H1 (cell line): Measurements from ENCODE around the gene TMEM178B. TPM values are rescaled to one million over a fixed set of nuclear protein-coding genes. Genes with fewer than 3 reads are reported as not detected.

Source experiments
- CBX5 ChIP-seq: fragments of 300-800, 300-1000 bp; sonication (generic); IDR thresholded peaks from 2 replicates; pipeline ENCODE4 v1.7.1; 2016; ENCODE audit warnings: antibody characterized with exemption, low read length, low read depth
- SIN3A ChIP-seq, 2 experiments: IDR thresholded peaks in 1 of 2; conservative IDR thresholded peaks in 1 of 2; 2 replicates each; pipeline ENCODE4 v1.6.1; 2011 to 2012; ENCODE audit warnings: low read length in 2 of 2, improper control_type of control experiment in 1 of 2, low read depth in 1 of 2, mild to moderate bottlenecking in 1 of 2
- polyA plus RNA-seq, 7 experiments: library from polyadenylated mRNA; depleted of rRNA in 3 of 7; stranded (reverse) in 5 of 7; unstranded in 2 of 7; fragments of >200 nt in 5 of 7; fragments of 200-250 nt in 2 of 7; gene quantifications; 1 replicate in 5 of 7; 2 replicates in 1 of 7; 4 replicates in 1 of 7; pipeline versions ENCODE4 v1.2.1 to v1.2.3, GENCODE V29; 2011 to 2013; ENCODE audit warnings: missing spikeins in 2 of 7, mixed read lengths in 2 of 7
- total RNA-seq: library from RNA; stranded (reverse); fragmentation: NEBNext Ultra II Directional; extraction: Animal tissue kit (Norgen Biotek cat#: 25700); gene quantifications from 2 replicates; pipeline ENCODE4 v1.2.1, GENCODE V29; 2021
- TF ChIP-seq, protein P1 (sequence below): fragments of 300-600 bp; sonication (generic); IDR thresholded peaks from 2 replicates; pipeline ENCODE4 v1.7.1; 2012; ENCODE audit warnings: low read length, moderate library complexity, mild to moderate bottlenecking, inconsistent platforms; ENCODE audit not compliant: insufficient replicate concordance

Gene TMEM178B
- total and polyA plus RNA-seq, 2 of the 8 experiments (the other 6 are each of a cell fraction or from before 2014, with no cell fraction given): 5.3 to 18.1 TPM

DNA sequence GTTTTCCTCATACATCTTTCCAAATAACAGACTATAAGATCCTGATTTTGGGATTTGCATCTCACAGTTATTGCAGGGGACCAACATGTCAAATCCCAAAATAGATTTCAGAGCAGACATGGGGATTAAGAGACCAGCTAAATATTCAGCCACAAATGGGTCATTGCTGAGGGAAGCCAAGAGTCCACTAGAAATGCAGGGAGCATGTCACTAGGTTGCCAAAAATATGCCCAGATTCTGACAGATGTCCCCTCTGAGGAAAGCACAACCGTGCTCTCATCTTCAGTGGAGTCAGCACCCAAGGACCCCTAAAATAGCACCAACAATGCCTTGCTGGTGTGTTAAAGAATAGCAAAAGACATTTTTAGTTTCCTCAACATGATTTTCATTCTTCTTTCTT lies 421.2 kb downstream of the TMEM178B start (continued):
- TF ChIP-seq, protein P1, sequence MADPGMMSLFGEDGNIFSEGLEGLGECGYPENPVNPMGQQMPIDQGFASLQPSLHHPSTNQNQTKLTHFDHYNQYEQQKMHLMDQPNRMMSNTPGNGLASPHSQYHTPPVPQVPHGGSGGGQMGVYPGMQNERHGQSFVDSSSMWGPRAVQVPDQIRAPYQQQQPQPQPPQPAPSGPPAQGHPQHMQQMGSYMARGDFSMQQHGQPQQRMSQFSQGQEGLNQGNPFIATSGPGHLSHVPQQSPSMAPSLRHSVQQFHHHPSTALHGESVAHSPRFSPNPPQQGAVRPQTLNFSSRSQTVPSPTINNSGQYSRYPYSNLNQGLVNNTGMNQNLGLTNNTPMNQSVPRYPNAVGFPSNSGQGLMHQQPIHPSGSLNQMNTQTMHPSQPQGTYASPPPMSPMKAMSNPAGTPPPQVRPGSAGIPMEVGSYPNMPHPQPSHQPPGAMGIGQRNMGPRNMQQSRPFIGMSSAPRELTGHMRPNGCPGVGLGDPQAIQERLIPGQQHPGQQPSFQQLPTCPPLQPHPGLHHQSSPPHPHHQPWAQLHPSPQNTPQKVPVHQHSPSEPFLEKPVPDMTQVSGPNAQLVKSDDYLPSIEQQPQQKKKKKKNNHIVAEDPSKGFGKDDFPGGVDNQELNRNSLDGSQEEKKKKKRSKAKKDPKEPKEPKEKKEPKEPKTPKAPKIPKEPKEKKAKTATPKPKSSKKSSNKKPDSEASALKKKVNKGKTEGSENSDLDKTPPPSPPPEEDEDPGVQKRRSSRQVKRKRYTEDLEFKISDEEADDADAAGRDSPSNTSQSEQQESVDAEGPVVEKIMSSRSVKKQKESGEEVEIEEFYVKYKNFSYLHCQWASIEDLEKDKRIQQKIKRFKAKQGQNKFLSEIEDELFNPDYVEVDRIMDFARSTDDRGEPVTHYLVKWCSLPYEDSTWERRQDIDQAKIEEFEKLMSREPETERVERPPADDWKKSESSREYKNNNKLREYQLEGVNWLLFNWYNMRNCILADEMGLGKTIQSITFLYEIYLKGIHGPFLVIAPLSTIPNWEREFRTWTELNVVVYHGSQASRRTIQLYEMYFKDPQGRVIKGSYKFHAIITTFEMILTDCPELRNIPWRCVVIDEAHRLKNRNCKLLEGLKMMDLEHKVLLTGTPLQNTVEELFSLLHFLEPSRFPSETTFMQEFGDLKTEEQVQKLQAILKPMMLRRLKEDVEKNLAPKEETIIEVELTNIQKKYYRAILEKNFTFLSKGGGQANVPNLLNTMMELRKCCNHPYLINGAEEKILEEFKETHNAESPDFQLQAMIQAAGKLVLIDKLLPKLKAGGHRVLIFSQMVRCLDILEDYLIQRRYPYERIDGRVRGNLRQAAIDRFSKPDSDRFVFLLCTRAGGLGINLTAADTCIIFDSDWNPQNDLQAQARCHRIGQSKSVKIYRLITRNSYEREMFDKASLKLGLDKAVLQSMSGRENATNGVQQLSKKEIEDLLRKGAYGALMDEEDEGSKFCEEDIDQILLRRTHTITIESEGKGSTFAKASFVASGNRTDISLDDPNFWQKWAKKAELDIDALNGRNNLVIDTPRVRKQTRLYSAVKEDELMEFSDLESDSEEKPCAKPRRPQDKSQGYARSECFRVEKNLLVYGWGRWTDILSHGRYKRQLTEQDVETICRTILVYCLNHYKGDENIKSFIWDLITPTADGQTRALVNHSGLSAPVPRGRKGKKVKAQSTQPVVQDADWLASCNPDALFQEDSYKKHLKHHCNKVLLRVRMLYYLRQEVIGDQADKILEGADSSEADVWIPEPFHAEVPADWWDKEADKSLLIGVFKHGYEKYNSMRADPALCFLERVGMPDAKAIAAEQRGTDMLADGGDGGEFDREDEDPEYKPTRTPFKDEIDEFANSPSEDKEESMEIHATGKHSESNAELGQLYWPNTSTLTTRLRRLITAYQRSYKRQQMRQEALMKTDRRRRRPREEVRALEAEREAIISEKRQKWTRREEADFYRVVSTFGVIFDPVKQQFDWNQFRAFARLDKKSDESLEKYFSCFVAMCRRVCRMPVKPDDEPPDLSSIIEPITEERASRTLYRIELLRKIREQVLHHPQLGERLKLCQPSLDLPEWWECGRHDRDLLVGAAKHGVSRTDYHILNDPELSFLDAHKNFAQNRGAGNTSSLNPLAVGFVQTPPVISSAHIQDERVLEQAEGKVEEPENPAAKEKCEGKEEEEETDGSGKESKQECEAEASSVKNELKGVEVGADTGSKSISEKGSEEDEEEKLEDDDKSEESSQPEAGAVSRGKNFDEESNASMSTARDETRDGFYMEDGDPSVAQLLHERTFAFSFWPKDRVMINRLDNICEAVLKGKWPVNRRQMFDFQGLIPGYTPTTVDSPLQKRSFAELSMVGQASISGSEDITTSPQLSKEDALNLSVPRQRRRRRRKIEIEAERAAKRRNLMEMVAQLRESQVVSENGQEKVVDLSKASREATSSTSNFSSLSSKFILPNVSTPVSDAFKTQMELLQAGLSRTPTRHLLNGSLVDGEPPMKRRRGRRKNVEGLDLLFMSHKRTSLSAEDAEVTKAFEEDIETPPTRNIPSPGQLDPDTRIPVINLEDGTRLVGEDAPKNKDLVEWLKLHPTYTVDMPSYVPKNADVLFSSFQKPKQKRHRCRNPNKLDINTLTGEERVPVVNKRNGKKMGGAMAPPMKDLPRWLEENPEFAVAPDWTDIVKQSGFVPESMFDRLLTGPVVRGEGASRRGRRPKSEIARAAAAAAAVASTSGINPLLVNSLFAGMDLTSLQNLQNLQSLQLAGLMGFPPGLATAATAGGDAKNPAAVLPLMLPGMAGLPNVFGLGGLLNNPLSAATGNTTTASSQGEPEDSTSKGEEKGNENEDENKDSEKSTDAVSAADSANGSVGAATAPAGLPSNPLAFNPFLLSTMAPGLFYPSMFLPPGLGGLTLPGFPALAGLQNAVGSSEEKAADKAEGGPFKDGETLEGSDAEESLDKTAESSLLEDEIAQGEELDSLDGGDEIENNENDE: no peak
- no peak for TF ChIP-seq SIN3A (conservative IDR thresholded peaks at IDR 0.05 in 1 of 2, IDR thresholded peaks at IDR 0.05 in 1 of 2; ENCODE audit: low read depth in 1 of 2, low read length in 2 of 2)
- TF ChIP-seq CBX5: no peak
